GM12891 (cell line): ENCODE measurements around the gene STARD5.

ENCODE experiments used
- POLR2A ChIP-seq: IDR thresholded peaks from 2 replicates; pipeline ENCODE4 v1.6.1; 2011; ENCODE audit warnings: low read depth, low read length, control low read depth
- POLR2AphosphoS5 ChIP-seq: IDR thresholded peaks from 2 replicates; pipeline ENCODE4 v1.6.1; 2011; ENCODE audit warnings: low read depth, low read length, control low read depth
- TAF1 ChIP-seq: IDR thresholded peaks from 2 replicates; pipeline ENCODE4 v1.6.1; 2011; ENCODE audit warnings: low read depth, low read length, control low read depth

- TF ChIP-seq POLR2AphosphoS5, result no peak
- no peak for TF ChIP-seq POLR2A
- no peak for TF ChIP-seq TAF1
Measured at GRCh38 chr15:81274255-81274654, 49.7 kb downstream of the STARD5 start.
